Hepatocyte (in vitro differentiated cells): Measurements from ENCODE around the gene TUBB6. TPM values are rescaled to one million over a fixed set of nuclear protein-coding genes. Genes with fewer than 3 reads are reported as not detected.

ENCODE experiments used
- DNase-seq: peaks from one replicate; pipeline ENCODE4 v3.0.0-alpha.2; 2016; ENCODE audit warnings: low spot score
- H2AFZ ChIP-seq: fragments of 200-600 bp; sonication (generic); 2 replicates; pipeline ENCODE4 v1.6.0; 2016; ENCODE audit warnings: antibody characterized with exemption, mild to moderate bottlenecking
- H3K27ac ChIP-seq: fragments of 200-600 bp; sonication (generic); 2 replicates; pipeline ENCODE4 v1.5.1; 2016; ENCODE audit warnings: mild to moderate bottlenecking
- H3K27me3 ChIP-seq: fragments of 200-600 bp; sonication (generic); 2 replicates; pipeline ENCODE4 v1.6.1; 2016
- H3K36me3 ChIP-seq: fragments of 200-600 bp; sonication (generic); replicated peaks from 2 replicates; pipeline ENCODE4 v1.5.1; 2016; ENCODE audit warnings: low read depth; ENCODE audit not compliant: insufficient read depth
- H3K4me1 ChIP-seq: fragments of 200-600 bp; sonication (generic); 2 replicates; pipeline ENCODE4 v1.5.1; 2016; ENCODE audit warnings: mild to moderate bottlenecking, moderate library complexity; ENCODE audit not compliant: insufficient read depth
- H3K4me2 ChIP-seq: fragments of 200-600 bp; sonication (generic); 2 replicates; pipeline ENCODE4 v1.6.0; 2016
- H3K4me3 ChIP-seq: fragments of 200-600 bp; sonication (generic); 2 replicates; pipeline ENCODE4 v1.5.1; 2016; ENCODE audit warnings: mild to moderate bottlenecking
- H3K79me2 ChIP-seq: fragments of 200-600 bp; sonication (generic); 2 replicates; pipeline ENCODE4 v1.6.0; 2017; ENCODE audit warnings: mild to moderate bottlenecking
- H3K9me2 ChIP-seq: fragments of 200-600 bp; sonication (generic); replicated peaks from 2 replicates; pipeline ENCODE4 v1.6.0; 2017; ENCODE audit warnings: mild to moderate bottlenecking; ENCODE audit not compliant: insufficient read depth
- H3K9me3 ChIP-seq: fragments of 200-600 bp; sonication (generic); 2 replicates; pipeline ENCODE4 v1.5.1; 2016; ENCODE audit warnings: low read depth, mild to moderate bottlenecking
- H4K20me1 ChIP-seq: fragments of 200-600 bp; sonication (generic); 2 replicates; pipeline ENCODE4 v1.6.0; 2016; ENCODE audit warnings: mild to moderate bottlenecking; ENCODE audit not compliant: insufficient read depth, poor library complexity, severe bottlenecking
- EZH2 ChIP-seq: fragments of 200-600 bp; sonication (generic); IDR thresholded peaks from 2 replicates; pipeline ENCODE4 v1.6.1; 2016; ENCODE audit warnings: antibody characterized with exemption, mild to moderate bottlenecking, borderline replicate concordance
- EZH2phosphoT487 ChIP-seq: fragments of 200-600 bp; sonication (generic); IDR thresholded peaks from one replicate; pipeline ENCODE4 v1.6.1; 2018; ENCODE audit warnings: antibody characterized with exemption, mild to moderate bottlenecking, low read depth, moderate library complexity; ENCODE audit not compliant: unreplicated experiment, severe bottlenecking
- WGBS: methylation state at CpG from one replicate; pipeline ENCODE4 v1.1.6; 2016; ENCODE audit warnings: low lambda C conversion rate; ENCODE audit errors: missing lambda C conversion rate; 5-methylcytosine and 5-hydroxymethylcytosine counted together
- polyA plus RNA-seq: library from polyadenylated mRNA; unstranded; fragments of >200 nt; fragmentation: Nextera tagmentation; extraction: Ambion mirVana; gene quantifications from 2 replicates; pipeline ENCODE4 v1.2.1, GENCODE V29; 2016
- total RNA-seq: library from RNA; depleted of rRNA; stranded (reverse); fragments of >200 nt; gene quantifications from 2 replicates; pipeline ENCODE4 v1.2.3, GENCODE V29; 2014
- TF ChIP-seq, protein P1 (sequence below): fragments of 200-600 bp; sonication (generic); IDR thresholded peaks from 2 replicates; pipeline ENCODE4 v1.5.1; 2016; ENCODE audit warnings: antibody characterized with exemption, mild to moderate bottlenecking; ENCODE audit not compliant: poor library complexity

Gene TUBB6
- total and polyA plus RNA-seq, 2 experiments from 2014 or later: 68.6 to 96.3 TPM

DNA sequence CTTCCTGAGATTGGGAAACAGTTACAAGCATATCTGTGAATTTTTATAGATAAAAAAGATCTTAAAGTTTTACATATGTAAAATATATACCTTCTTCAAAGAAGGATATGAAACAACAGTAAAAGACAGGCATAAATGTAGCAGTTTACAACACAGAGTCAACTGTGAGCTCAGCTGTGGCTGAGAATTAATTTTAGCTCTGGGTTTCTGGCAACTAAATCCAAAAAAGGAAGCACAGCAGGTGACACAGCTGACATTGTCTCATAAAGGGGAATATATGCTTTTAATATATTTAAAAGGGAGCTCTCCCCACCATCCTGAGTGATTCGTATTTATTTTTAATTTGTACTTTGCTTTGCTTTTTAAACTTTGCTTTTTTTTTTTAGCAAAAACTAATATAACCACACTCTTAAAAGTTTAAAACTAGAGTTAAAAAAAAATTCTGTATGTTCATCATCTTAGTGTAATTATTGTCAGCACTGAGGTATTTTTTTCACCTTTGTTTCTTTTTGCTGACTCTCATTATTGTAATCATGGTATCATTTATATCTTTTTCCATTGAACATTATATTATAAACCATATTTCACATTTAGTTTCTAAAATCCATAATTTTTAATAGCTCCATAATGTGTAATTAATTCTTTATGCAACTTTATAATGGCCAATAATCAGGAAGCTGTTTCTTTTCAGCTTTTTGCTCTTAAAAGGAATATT is 6.7 kb downstream of the TUBB6 start:
- WGBS: 97% methylated on average over 1 of the region's 1 CpG
- H3K27ac ChIP-seq: no peak overlapping the region

DNA sequence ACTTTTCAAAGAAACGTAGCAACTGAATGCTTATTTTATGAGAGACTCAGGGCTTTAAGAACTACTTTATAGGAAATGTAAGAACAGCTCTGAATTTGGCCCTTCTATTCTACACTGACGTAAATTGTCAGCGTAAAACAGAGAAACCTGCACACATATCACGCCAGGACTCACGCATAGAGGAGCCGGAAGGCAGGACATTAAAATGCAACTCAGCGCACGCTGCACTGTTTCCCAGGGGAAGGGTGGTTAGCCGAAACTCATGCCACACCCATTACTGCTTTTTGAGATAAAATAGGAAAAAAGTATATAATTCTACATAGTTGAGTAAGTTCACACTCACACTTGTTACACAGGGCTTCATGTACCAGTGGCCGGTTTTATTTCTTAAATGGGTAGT is 7.4 kb downstream of the TUBB6 start:
- DNase-seq: no peak
- Histone ChIP-seq H3K4me1 (no peaks in the 10 kb centered on the region), H4K20me1 (no peaks in the 10 kb centered on the region), H3K4me2 (no peak overlapping the region), H3K27me3 (no peaks in the 10 kb centered on the region), H2AFZ (no peak overlapping the region), H3K27ac (no peak overlapping the region), H3K4me3 (no peak overlapping the region), H3K9me2 (no peaks in the 10 kb centered on the region), H3K79me2 (peaks cover 9% of the 10 kb centered on the region), H3K9me3 (peaks cover 9% of the 10 kb centered on the region), H3K36me3 (no peaks in the 10 kb centered on the region)
- 76% methylated on average over 10 of the region's 10 CpGs for WGBS
- TF ChIP-seq EZH2phosphoT487 (no peak), EZH2 (no peak)
- TF ChIP-seq, protein P1, sequence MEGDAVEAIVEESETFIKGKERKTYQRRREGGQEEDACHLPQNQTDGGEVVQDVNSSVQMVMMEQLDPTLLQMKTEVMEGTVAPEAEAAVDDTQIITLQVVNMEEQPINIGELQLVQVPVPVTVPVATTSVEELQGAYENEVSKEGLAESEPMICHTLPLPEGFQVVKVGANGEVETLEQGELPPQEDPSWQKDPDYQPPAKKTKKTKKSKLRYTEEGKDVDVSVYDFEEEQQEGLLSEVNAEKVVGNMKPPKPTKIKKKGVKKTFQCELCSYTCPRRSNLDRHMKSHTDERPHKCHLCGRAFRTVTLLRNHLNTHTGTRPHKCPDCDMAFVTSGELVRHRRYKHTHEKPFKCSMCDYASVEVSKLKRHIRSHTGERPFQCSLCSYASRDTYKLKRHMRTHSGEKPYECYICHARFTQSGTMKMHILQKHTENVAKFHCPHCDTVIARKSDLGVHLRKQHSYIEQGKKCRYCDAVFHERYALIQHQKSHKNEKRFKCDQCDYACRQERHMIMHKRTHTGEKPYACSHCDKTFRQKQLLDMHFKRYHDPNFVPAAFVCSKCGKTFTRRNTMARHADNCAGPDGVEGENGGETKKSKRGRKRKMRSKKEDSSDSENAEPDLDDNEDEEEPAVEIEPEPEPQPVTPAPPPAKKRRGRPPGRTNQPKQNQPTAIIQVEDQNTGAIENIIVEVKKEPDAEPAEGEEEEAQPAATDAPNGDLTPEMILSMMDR: no peak

More for the DNA sequence above, 6.7 kb downstream of the TUBB6 start:
- Histone ChIP-seq H3K27me3 (no peaks in the 10 kb centered on the region), H2AFZ (no peak overlapping the region), H3K4me3 (no peak overlapping the region), H3K4me1 (no peaks in the 10 kb centered on the region), H3K36me3 (no peaks in the 10 kb centered on the region), H3K4me2 (no peak overlapping the region), H4K20me1 (no peaks in the 10 kb centered on the region), H3K79me2 (peaks cover 16% of the 10 kb centered on the region), H3K9me2 (no peaks in the 10 kb centered on the region), H3K9me3 (peaks cover 9% of the 10 kb centered on the region)
- no peak for TF ChIP-seq EZH2phosphoT487
- TF ChIP-seq, protein P1: no peak
- TF ChIP-seq EZH2: no peak
- DNase-seq: no peak

DNA sequence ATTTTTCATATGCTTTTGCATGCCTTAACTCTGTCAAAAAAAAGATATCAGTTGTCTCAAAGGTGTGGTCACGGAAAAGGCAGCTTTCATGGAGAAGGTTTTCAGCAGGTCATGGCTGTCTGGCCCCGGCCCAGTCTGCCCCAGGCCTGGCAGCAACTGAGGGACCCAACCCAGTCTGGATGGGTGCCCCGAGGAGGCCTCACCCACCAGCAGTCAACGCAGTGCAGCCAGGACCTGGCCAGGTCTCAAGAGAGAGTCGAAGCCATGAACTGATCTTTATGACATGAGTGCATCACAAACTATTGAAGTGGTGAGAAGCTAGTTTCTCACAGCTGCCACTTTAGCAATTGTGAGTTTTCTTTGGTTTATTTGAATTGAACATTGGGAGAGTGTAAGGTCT is 7.9 kb downstream of the TUBB6 start:
- no peaks in the 10 kb centered on the region for H3K27me3 ChIP-seq
- no peaks in the 10 kb centered on the region for H3K36me3 ChIP-seq
- no peaks in the 10 kb centered on the region for H4K20me1 ChIP-seq
- 84% methylated on average over 5 of the region's 5 CpGs for WGBS
- no peak overlapping the region for H3K4me3 ChIP-seq
- peaks cover 4% of the 10 kb centered on the region for H3K79me2 ChIP-seq
- peak overlapping the region; percentile 23 for H3K27ac ChIP-seq
- no peaks in the 10 kb centered on the region for H3K4me1 ChIP-seq
- H3K9me2 ChIP-seq: no peaks in the 10 kb centered on the region
- DNase-seq: no peak
- H3K9me3 ChIP-seq: peaks cover 9% of the 10 kb centered on the region
- no peak overlapping the region for H2AFZ ChIP-seq
- TF ChIP-seq, protein P1: no peak
- H3K4me2 ChIP-seq: no peak overlapping the region
